PC-3 (cell line): ENCODE results near the gene PPP1R12B.

Experiments
- EZH2 ChIP-seq: fragments of 300-600 bp; sonication (generic); IDR thresholded peaks from one replicate; pipeline ENCODE4 v1.6.1; 2017; ENCODE audit warnings: antibody characterized with exemption, mild to moderate bottlenecking, low read length; ENCODE audit not compliant: unreplicated experiment
- EZH2phosphoT487 ChIP-seq: fragments of 300-600 bp; sonication (generic); IDR thresholded peaks from 2 replicates; pipeline ENCODE4 v1.6.1; 2018; ENCODE audit warnings: mild to moderate bottlenecking, antibody characterized with exemption, low read length, borderline replicate concordance
- TF ChIP-seq, protein P1 (sequence below): fragments of 300-600 bp; sonication (generic); conservative IDR thresholded peaks from 2 replicates; pipeline ENCODE4 v1.5.1; 2017; ENCODE audit warnings: antibody characterized with exemption, low read depth, mild to moderate bottlenecking, low read length

GRCh38 chr1:202367271-202367670 is 18.8 kb downstream of the PPP1R12B start:
- TF ChIP-seq, protein P1, sequence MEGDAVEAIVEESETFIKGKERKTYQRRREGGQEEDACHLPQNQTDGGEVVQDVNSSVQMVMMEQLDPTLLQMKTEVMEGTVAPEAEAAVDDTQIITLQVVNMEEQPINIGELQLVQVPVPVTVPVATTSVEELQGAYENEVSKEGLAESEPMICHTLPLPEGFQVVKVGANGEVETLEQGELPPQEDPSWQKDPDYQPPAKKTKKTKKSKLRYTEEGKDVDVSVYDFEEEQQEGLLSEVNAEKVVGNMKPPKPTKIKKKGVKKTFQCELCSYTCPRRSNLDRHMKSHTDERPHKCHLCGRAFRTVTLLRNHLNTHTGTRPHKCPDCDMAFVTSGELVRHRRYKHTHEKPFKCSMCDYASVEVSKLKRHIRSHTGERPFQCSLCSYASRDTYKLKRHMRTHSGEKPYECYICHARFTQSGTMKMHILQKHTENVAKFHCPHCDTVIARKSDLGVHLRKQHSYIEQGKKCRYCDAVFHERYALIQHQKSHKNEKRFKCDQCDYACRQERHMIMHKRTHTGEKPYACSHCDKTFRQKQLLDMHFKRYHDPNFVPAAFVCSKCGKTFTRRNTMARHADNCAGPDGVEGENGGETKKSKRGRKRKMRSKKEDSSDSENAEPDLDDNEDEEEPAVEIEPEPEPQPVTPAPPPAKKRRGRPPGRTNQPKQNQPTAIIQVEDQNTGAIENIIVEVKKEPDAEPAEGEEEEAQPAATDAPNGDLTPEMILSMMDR: no peak
- TF ChIP-seq EZH2 (no peak), EZH2phosphoT487 (no peak)
